HepG2 (cell line): ENCODE data around the gene ZNF425. TPM values are rescaled to one million over a fixed set of nuclear protein-coding genes. Genes with fewer than 3 reads are reported as not detected.
A peak's percentile ranks its signal among the peaks of the same experiment; 100 is the strongest.

Experiments used
- ATF3 ChIP-seq: sonication (generic); formaldehyde crosslinking; IDR thresholded peaks from 2 replicates; pipeline ENCODE4 v1.4.0; 2020; ENCODE audit warnings: missing genetic modification reagents
- FOXK2 ChIP-seq: fragments of 450-650 bp; IDR thresholded peaks from 2 replicates; pipeline ENCODE4 v1.6.1; 2016
- PHB2 ChIP-seq: fragments of 450-650 bp; IDR thresholded peaks from 2 replicates; pipeline ENCODE4 v1.6.1; 2018; ENCODE audit not compliant: partially characterized antibody
- PITX1 ChIP-seq: sonication (generic); formaldehyde crosslinking; IDR thresholded peaks from 2 replicates; pipeline ENCODE4 v1.5.1; 2020; ENCODE audit warnings: mild to moderate bottlenecking, missing genetic modification reagents
- RFXAP ChIP-seq: sonication (generic); formaldehyde crosslinking; IDR thresholded peaks from 2 replicates; pipeline ENCODE4 v1.4.0; 2020; ENCODE audit warnings: missing genetic modification reagents, borderline replicate concordance
- SATB2 ChIP-seq: sonication (generic); formaldehyde crosslinking; IDR thresholded peaks from 2 replicates; pipeline ENCODE4 v1.5.0; 2020; ENCODE audit warnings: missing genetic modification reagents
- SRSF1 ChIP-seq: fragments of 200-400 bp; formaldehyde crosslinking; optimal IDR thresholded peaks from 2 replicates; pipeline ENCODE3; 2017; ENCODE audit warnings: mild to moderate bottlenecking, low read depth, low read length, moderate library complexity
- TOPORS ChIP-seq: sonication (generic); formaldehyde crosslinking; IDR thresholded peaks from 2 replicates; pipeline ENCODE4 v1.8.0; 2023; ENCODE audit warnings: mild to moderate bottlenecking, missing genetic modification reagents
- USF2 ChIP-seq, 2 experiments: sonication (generic) in 1 of 2; formaldehyde crosslinking in 1 of 2; IDR thresholded peaks; 2 replicates each; pipeline versions ENCODE4 v1.5.1 to v1.6.1; 2011 to 2020; ENCODE audit warnings: borderline replicate concordance in 1 of 2, low read depth in 1 of 2, low read length in 1 of 2, mild to moderate bottlenecking in 1 of 2, missing genetic modification reagents in 1 of 2, moderate library complexity in 1 of 2
- ZBTB14 ChIP-seq: sonication (generic); formaldehyde crosslinking; IDR thresholded peaks from 2 replicates; pipeline ENCODE4 v1.4.0; 2020; ENCODE audit warnings: missing genetic modification reagents
- ZBTB26 ChIP-seq: IDR thresholded peaks from 2 replicates; pipeline ENCODE4 v1.6.1; 2016; ENCODE audit warnings: missing compliant biosample characterization, missing genetic modification reagents, borderline replicate concordance
- ZBTB37 ChIP-seq: sonication (generic); formaldehyde crosslinking; IDR thresholded peaks from 2 replicates; pipeline ENCODE4 v1.4.0; 2020; ENCODE audit warnings: mild to moderate bottlenecking, missing genetic modification reagents
- ZBTB42 ChIP-seq: sonication (generic); formaldehyde crosslinking; IDR thresholded peaks from 2 replicates; pipeline ENCODE4 v1.5.0; 2020; ENCODE audit warnings: mild to moderate bottlenecking, missing genetic modification reagents
- ZNF124 ChIP-seq: sonication (generic); formaldehyde crosslinking; IDR thresholded peaks from 2 replicates; pipeline ENCODE4 v1.4.0; 2020; ENCODE audit warnings: missing genetic modification reagents
- ZNF574 ChIP-seq: sonication (generic); formaldehyde crosslinking; IDR thresholded peaks from 2 replicates; pipeline ENCODE4 v1.4.0; 2020; ENCODE audit warnings: missing genetic modification reagents
- ZNF619 ChIP-seq: sonication (generic); formaldehyde crosslinking; IDR thresholded peaks from 2 replicates; pipeline ENCODE4 v1.4.0; 2020; ENCODE audit warnings: mild to moderate bottlenecking, missing genetic modification reagents
- ZSCAN5A ChIP-seq: sonication (generic); formaldehyde crosslinking; IDR thresholded peaks from 2 replicates; pipeline ENCODE4 v1.8.0; 2022; ENCODE audit warnings: mild to moderate bottlenecking, missing genetic modification reagents, borderline replicate concordance
- ZZZ3 ChIP-seq: sonication (generic); formaldehyde crosslinking; IDR thresholded peaks from 2 replicates; pipeline ENCODE4 v1.4.0; 2020; ENCODE audit warnings: missing genetic modification reagents, mild to moderate bottlenecking, borderline replicate concordance
- polyA plus RNA-seq, 8 experiments: library from polyadenylated mRNA; depleted of rRNA in 3 of 8; stranded (reverse) in 7 of 8; unstranded in 1 of 8; fragments of >200 nt; fragmentation: Illumina TruSeq in 4 of 8; extraction: Trizol in 4 of 8; gene quantifications; 2 replicates each; pipeline versions ENCODE4 v1.2.1 to v1.2.3, GENCODE V29; 2011 to 2016; ENCODE audit warnings: low read depth in 4 of 8, missing spikeins in 1 of 8, mixed read lengths in 1 of 8; ENCODE audit not compliant: insufficient read depth in 1 of 8
- total RNA-seq, 5 experiments: library from RNA; depleted of rRNA; stranded (reverse); fragments of >200 nt; fragmentation: Illumina TruSeq; extraction: Trizol; gene quantifications; 2 replicates each; pipeline ENCODE4 v1.2.3, GENCODE V29; 2016; ENCODE audit warnings: low read depth in 1 of 5

Gene ZNF425
- total and polyA plus RNA-seq, 2 of the 13 experiments (the other 11 are each of a cell fraction or from before 2014, with no cell fraction given): 0.51 to 1.1 TPM

GRCh38 chr7:149147072-149147751 lies 21.1 kb upstream of the ZNF425 start, which contains the start of gene ZNF398 (continued):
- TF ChIP-seq ZNF574: peak; percentile 99
- 0 out of 2 replicates have a peak, but pooled peaks have one; percentile 55 for TF ChIP-seq ZSCAN5A (CRISPR knock-in tag)
- TF ChIP-seq ZNF124 (CRISPR knock-in tag): no peak
- TF ChIP-seq PHB2: no peak
- no peak; the same call in 1 of the 2 replicates for TF ChIP-seq ZBTB14
- TF ChIP-seq ZBTB26: no peak
- no peak for TF ChIP-seq PITX1 (CRISPR knock-in tag)
- TF ChIP-seq ATF3 (CRISPR knock-in tag): 0 out of 2 replicates have a peak, but pooled peaks have one; percentile 13
- TF ChIP-seq SRSF1: peak; percentile 59
- TF ChIP-seq ZBTB37 (CRISPR knock-in tag): no peak
- TF ChIP-seq TOPORS (CRISPR knock-in tag): 0 out of 2 replicates have a peak, but pooled peaks have one; percentile 16
- TF ChIP-seq RFXAP (CRISPR knock-in tag): peak; percentile 54; the same call in 1 of the 2 replicates
- TF ChIP-seq SATB2 (CRISPR knock-in tag): no peak
- no peak; the same call in 1 of the 2 replicates for TF ChIP-seq ZZZ3 (CRISPR knock-in tag)
- no peak for TF ChIP-seq ZBTB42 (CRISPR knock-in tag)
- no peak for TF ChIP-seq USF2 (IDR thresholded peaks at IDR 0.05; ENCODE audit: low read depth, low read length)
- no peak for TF ChIP-seq USF2 (CRISPR knock-in tag; IDR thresholded peaks at IDR 0.05; ENCODE audit: borderline replicate concordance)
- no peak for TF ChIP-seq ZNF619
- TF ChIP-seq FOXK2: no peak
